NK-92 (cell line): Measurements from ENCODE around the gene CABP4.
"Not testable (repeated sequence)": the region's sequence is repeated elsewhere in the genome, so short reads cannot be mapped to it uniquely, and the experiment has no call there.

Experiments
- DNase-seq: peaks from one replicate; lab custom pipeline; 2025; ENCODE audit not compliant: unreplicated experiment; lab: John Stamatoyannopoulos, UW

Gene CABP4

GRCh38 chr11:67419325-67420049 lies 35.7 kb upstream of the CABP4 start:
- DNase-seq = no peak

- no peak for DNase-seq
Observed at GRCh38 chr11:67420147-67420645, 35.0 kb upstream of the CABP4 start.

GRCh38 chr11:67420646-67421429 lies 34.3 kb upstream of the CABP4 start:
- peak; percentile 73 for DNase-seq

- no peak for DNase-seq
Observed at GRCh38 chr11:67421430-67422031, 33.6 kb upstream of the CABP4 start.

- no peak for DNase-seq
Observed at GRCh38 chr11:67422891-67423290, 32.3 kb upstream of the CABP4 start.

GRCh38 chr11:67423466-67423865 lies 31.7 kb upstream of the CABP4 start:
- DNase-seq = no peak

GRCh38 chr11:67423891-67424613 lies 31.1 kb upstream of the CABP4 start:
- DNase-seq = no peak

GRCh38 chr11:67427364-67427859 lies 27.7 kb upstream of the CABP4 start:
- DNase-seq = not testable (repeated sequence)

GRCh38 chr11:67428052-67429001 lies 26.8 kb upstream of the CABP4 start, which contains the start of gene RPS6KB2:
Gene RPS6KB2 (plus strand): TSS chr11:67428494. CDS start chr11:67428546, 52 bp downstream.
- peak; percentile 75 for DNase-seq

- DNase-seq = no peak
Observed at GRCh38 chr11:67429038-67429668, 26.0 kb upstream of the CABP4 start.

GRCh38 chr11:67429722-67430121 lies 25.4 kb upstream of the CABP4 start:
- DNase-seq = no peak

GRCh38 chr11:67431346-67432249 lies 23.6 kb upstream of the CABP4 start:
- no peak for DNase-seq

- no peak for DNase-seq
Observed at GRCh38 chr11:67432655-67433349, 22.4 kb upstream of the CABP4 start.

- DNase-seq = no peak
Observed at GRCh38 chr11:67433536-67434394, 21.4 kb upstream of the CABP4 start.

- no peak for DNase-seq
Observed at GRCh38 chr11:67434395-67434881, 20.7 kb upstream of the CABP4 start.

GRCh38 chr11:67435031-67435726 lies 20.0 kb upstream of the CABP4 start:
- DNase-seq = no peak
